Trophoblast cell (in vitro differentiated cells and primary cell): ENCODE results near the gene DOCK2.

Experiments
- DNase-seq, 2 donors: peaks; one replicate each; pipeline ENCODE4 v3.0.0-alpha.2; 2016
- H2AFZ ChIP-seq: 2 replicates; pipeline ENCODE4 v1.6.1; 2013; ENCODE audit warnings: low read length, moderate library complexity, mild to moderate bottlenecking; ENCODE audit not compliant: insufficient read depth, poor library complexity
- H2AK5ac ChIP-seq: 2 replicates; pipeline ENCODE4 v1.6.1; 2013; ENCODE audit warnings: mild to moderate bottlenecking, low read length
- H2BK120ac ChIP-seq: 2 replicates; pipeline ENCODE4 v1.6.1; 2013; ENCODE audit warnings: low read length, mild to moderate bottlenecking, moderate library complexity; ENCODE audit not compliant: insufficient read depth, poor library complexity
- H2BK12ac ChIP-seq: 2 replicates; pipeline ENCODE4 v1.6.1; 2013; ENCODE audit warnings: mild to moderate bottlenecking, low read length, moderate library complexity
- H2BK5ac ChIP-seq: 2 replicates; pipeline ENCODE4 v1.6.1; 2013; ENCODE audit warnings: low read length, low read depth, moderate library complexity, mild to moderate bottlenecking; ENCODE audit not compliant: poor library complexity
- H3K14ac ChIP-seq: 2 replicates; pipeline ENCODE4 v1.6.1; 2013; ENCODE audit warnings: mild to moderate bottlenecking, low read length
- H3K18ac ChIP-seq: 2 replicates; pipeline ENCODE4 v1.6.1; 2013; ENCODE audit warnings: mild to moderate bottlenecking, low read length
- H3K23ac ChIP-seq: 2 replicates; pipeline ENCODE4 v1.6.1; 2013; ENCODE audit warnings: low read length
- H3K27ac ChIP-seq: 2 replicates; pipeline ENCODE4 v1.5.1; 2013; ENCODE audit warnings: low read depth, mild to moderate bottlenecking, inconsistent platforms, low read length, moderate library complexity
- H3K27me3 ChIP-seq: 2 replicates; pipeline ENCODE4 v1.6.1; 2013; ENCODE audit warnings: inconsistent platforms, mild to moderate bottlenecking, low read length, moderate library complexity; ENCODE audit not compliant: insufficient read depth
- H3K36me3 ChIP-seq, 2 experiments: 1 replicate in 1 of 2; 2 replicates in 1 of 2; pipeline ENCODE4 v1.6.1; 2013; ENCODE audit warnings: low read length in 2 of 2, mild to moderate bottlenecking in 2 of 2, moderate library complexity in 1 of 2; ENCODE audit not compliant: insufficient read depth in 2 of 2, control insufficient read depth in 1 of 2
- H3K4ac ChIP-seq: 2 replicates; pipeline ENCODE4 v1.6.1; 2013; ENCODE audit warnings: low read depth, mild to moderate bottlenecking, low read length, moderate library complexity
- H3K4me1 ChIP-seq, 2 experiments: 1 replicate in 1 of 2; 2 replicates in 1 of 2; pipeline ENCODE4 v1.6.1; 2013; ENCODE audit warnings: low read length in 2 of 2, mild to moderate bottlenecking in 2 of 2, moderate library complexity in 1 of 2; ENCODE audit not compliant: insufficient read depth in 2 of 2, control insufficient read depth in 1 of 2
- H3K4me2 ChIP-seq: 2 replicates; pipeline ENCODE4 v1.6.1; 2013; ENCODE audit warnings: inconsistent platforms, mild to moderate bottlenecking, low read length, moderate library complexity
- H3K4me3 ChIP-seq: 2 replicates; pipeline ENCODE4 v1.5.1; 2013; ENCODE audit warnings: mild to moderate bottlenecking, low read depth, low read length, inconsistent platforms
- H3K79me1 ChIP-seq: one replicate; pipeline ENCODE4 v1.6.1; 2013; ENCODE audit warnings: low read length
- H3K79me2 ChIP-seq: 2 replicates; pipeline ENCODE4 v1.6.1; 2013; ENCODE audit warnings: low read length, mild to moderate bottlenecking; ENCODE audit not compliant: control insufficient read depth, insufficient read depth, poor library complexity
- H3K9ac ChIP-seq: 2 replicates; pipeline ENCODE4 v1.6.1; 2013; ENCODE audit warnings: mild to moderate bottlenecking, low read length
- H3K9me3 ChIP-seq: 2 replicates; pipeline ENCODE4 v1.6.1; 2013; ENCODE audit warnings: low read depth, mild to moderate bottlenecking, control low read depth, inconsistent platforms, low read length; ENCODE audit not compliant: insufficient read depth
- H4K12ac ChIP-seq: 2 replicates; pipeline ENCODE4 v1.6.1; 2013; ENCODE audit warnings: low read depth, mild to moderate bottlenecking, low read length, moderate library complexity
- H4K8ac ChIP-seq: 2 replicates; pipeline ENCODE4 v1.6.1; 2013; ENCODE audit warnings: low read depth, mild to moderate bottlenecking, low read length, moderate library complexity
- H4K91ac ChIP-seq: one replicate; pipeline ENCODE4 v1.6.1; 2013; ENCODE audit warnings: low read depth, mild to moderate bottlenecking, low read length, moderate library complexity
- WGBS: extraction: QIAGEN DNeasy Blood & Tissue Kit; methylation state at CpG from one replicate; pipeline ENCODE4 v1.1.7; 2013; ENCODE audit warnings: missing lambda C conversion rate; ENCODE audit not compliant: insufficient read length, insufficient coverage; ENCODE audit errors: extremely low coverage; 5-methylcytosine and 5-hydroxymethylcytosine counted together

DOCK2 gene

GRCh38 chr5:169901896-169902295 lies 264.8 kb downstream of the DOCK2 start:
- no peaks in the 10 kb centered on the region for H3K4me1 ChIP-seq
- H3K4me2 ChIP-seq, result no peak overlapping the region
- H2AK5ac ChIP-seq, result no peak overlapping the region
- H3K27ac ChIP-seq, result no peak overlapping the region
- H2BK120ac ChIP-seq, result no peak overlapping the region
- WGBS, result no CpG with 5 or more reads among the region's 2 CpGs
- H3K4ac ChIP-seq, result no peak overlapping the region
- H3K79me2 ChIP-seq, result no peaks in the 10 kb centered on the region
- no peak overlapping the region for H2BK5ac ChIP-seq
- H3K36me3 ChIP-seq, result no peaks in the 10 kb centered on the region
- no peaks in the 10 kb centered on the region for H3K79me1 ChIP-seq
- no peak overlapping the region for H3K18ac ChIP-seq
- no peak overlapping the region for H3K23ac ChIP-seq
- no peak overlapping the region for H3K9ac ChIP-seq
- no peak overlapping the region for H4K91ac ChIP-seq
- H4K8ac ChIP-seq, result no peak overlapping the region
- H2AFZ ChIP-seq, result no peak overlapping the region
- H3K9me3 ChIP-seq, result no peaks in the 10 kb centered on the region
- H3K27me3 ChIP-seq, result no peaks in the 10 kb centered on the region
- no peak for DNase-seq
- no peak overlapping the region for H2BK12ac ChIP-seq
- H3K14ac ChIP-seq, result no peak overlapping the region
- no peak overlapping the region for H4K12ac ChIP-seq
- H3K4me3 ChIP-seq, result no peak overlapping the region

DNA sequence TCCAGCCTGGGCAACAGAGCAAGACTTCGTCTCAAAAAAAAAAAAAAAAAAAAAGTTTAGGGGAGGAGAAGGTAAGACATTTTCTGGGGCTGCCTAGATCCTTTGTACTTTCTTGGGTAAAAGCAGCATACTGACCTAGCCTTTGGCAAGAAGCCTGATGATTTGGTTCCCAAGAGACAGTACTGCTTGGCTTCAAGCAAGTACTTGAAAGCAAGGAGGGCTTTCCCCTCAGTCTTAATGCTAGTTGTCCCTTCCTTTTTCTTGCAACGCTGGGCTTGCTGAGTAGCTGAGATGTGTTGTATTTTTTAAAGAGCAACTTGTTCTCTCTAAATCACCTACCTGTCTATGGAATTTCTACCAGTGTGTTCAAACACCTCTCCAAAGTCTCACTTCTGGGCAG lies 267.0 kb downstream of the DOCK2 start:
- H3K23ac ChIP-seq, result no peak overlapping the region
- no peak overlapping the region for H3K14ac ChIP-seq
- no peak overlapping the region for H4K91ac ChIP-seq
- no peak overlapping the region for H3K18ac ChIP-seq
- H2BK12ac ChIP-seq, result no peak overlapping the region
- H3K4me1 ChIP-seq, result no peaks in the 10 kb centered on the region
- H2AK5ac ChIP-seq, result no peak overlapping the region
- H3K4me3 ChIP-seq, result no peak overlapping the region
- H3K9me3 ChIP-seq, result no peaks in the 10 kb centered on the region
- H3K27me3 ChIP-seq, result no peaks in the 10 kb centered on the region
- no peak for DNase-seq
- no peaks in the 10 kb centered on the region for H3K36me3 ChIP-seq
- H3K79me2 ChIP-seq, result no peaks in the 10 kb centered on the region
- H4K8ac ChIP-seq, result no peak overlapping the region
- no peak overlapping the region for H3K4ac ChIP-seq
- H3K79me1 ChIP-seq, result no peaks in the 10 kb centered on the region
- H2BK120ac ChIP-seq, result no peak overlapping the region
- H4K12ac ChIP-seq, result no peak overlapping the region
- no peak overlapping the region for H3K4me2 ChIP-seq
- no peak overlapping the region for H2BK5ac ChIP-seq
- no peak overlapping the region for H2AFZ ChIP-seq
- H3K9ac ChIP-seq, result no peak overlapping the region
- no peak overlapping the region for H3K27ac ChIP-seq
- no CpG with 5 or more reads among the region's 2 CpGs for WGBS

DNA sequence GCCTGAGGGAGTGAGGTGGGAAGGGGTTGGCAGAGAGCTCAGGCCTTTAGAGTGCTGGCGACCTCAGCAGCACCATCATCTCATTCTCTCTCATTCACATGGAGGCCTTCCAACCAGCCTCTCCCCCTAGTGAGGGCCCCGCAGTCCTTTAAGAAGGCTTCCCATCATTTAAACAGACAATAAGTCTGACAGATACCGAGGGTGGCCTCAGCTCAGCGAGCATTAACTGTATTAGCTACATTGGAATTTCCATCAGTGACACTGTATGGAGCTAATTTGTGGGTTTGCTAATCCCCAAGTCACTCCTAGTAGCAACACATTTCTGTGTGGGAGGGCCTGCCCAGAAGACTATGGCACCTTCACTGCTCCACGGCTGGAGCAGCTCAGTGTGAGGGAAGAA lies 267.4 kb downstream of the DOCK2 start:
- H2AK5ac ChIP-seq, result no peak overlapping the region
- H3K27ac ChIP-seq, result no peak overlapping the region
- no peak overlapping the region for H3K23ac ChIP-seq
- H4K91ac ChIP-seq, result no peak overlapping the region
- no peaks in the 10 kb centered on the region for H3K36me3 ChIP-seq
- no CpG with 5 or more reads among the region's 5 CpGs for WGBS
- H3K27me3 ChIP-seq, result no peaks in the 10 kb centered on the region
- no peak overlapping the region for H3K14ac ChIP-seq
- no peak overlapping the region for H2BK5ac ChIP-seq
- no peaks in the 10 kb centered on the region for H3K79me2 ChIP-seq
- H3K9ac ChIP-seq, result no peak overlapping the region
- no peaks in the 10 kb centered on the region for H3K4me1 ChIP-seq
- H3K79me1 ChIP-seq, result no peaks in the 10 kb centered on the region
- no peaks in the 10 kb centered on the region for H3K9me3 ChIP-seq
- H4K8ac ChIP-seq, result no peak overlapping the region
- no peak overlapping the region for H3K4me3 ChIP-seq
- no peak for DNase-seq
- no peak overlapping the region for H2BK12ac ChIP-seq
- no peak overlapping the region for H3K4ac ChIP-seq
- H3K18ac ChIP-seq, result no peak overlapping the region
- H2BK120ac ChIP-seq, result no peak overlapping the region
- H4K12ac ChIP-seq, result no peak overlapping the region
- no peak overlapping the region for H2AFZ ChIP-seq
- H3K4me2 ChIP-seq, result no peak overlapping the region

DNA sequence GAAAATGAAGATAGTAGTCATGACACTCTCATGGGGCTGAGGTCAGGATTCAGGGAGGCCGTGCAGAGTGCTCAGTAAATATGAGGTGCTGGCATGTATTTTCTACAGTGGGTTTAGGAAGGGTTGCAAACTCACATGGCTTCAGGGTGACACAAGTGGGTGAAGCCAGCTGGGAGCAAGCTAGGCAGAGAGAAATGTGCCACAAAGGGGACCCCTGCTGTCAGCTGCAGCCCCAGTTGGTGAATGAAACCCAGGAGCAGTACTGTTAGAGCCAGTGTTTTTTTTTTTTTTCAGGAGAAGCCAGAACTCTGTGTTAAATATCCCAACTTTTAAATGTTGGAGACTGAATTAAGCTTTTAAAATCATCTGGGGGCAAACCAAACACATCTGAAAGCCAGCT lies 267.9 kb downstream of the DOCK2 start:
- no peak overlapping the region for H3K4me2 ChIP-seq
- no peak overlapping the region for H2BK5ac ChIP-seq
- no peaks in the 10 kb centered on the region for H3K4me1 ChIP-seq
- no peak overlapping the region for H4K12ac ChIP-seq
- no peak overlapping the region for H2BK12ac ChIP-seq
- H3K79me1 ChIP-seq, result no peaks in the 10 kb centered on the region
- H3K9me3 ChIP-seq, result no peaks in the 10 kb centered on the region
- no peaks in the 10 kb centered on the region for H3K79me2 ChIP-seq
- H3K18ac ChIP-seq, result no peak overlapping the region
- no peak overlapping the region for H2AK5ac ChIP-seq
- H3K27ac ChIP-seq, result no peak overlapping the region
- H3K36me3 ChIP-seq, result no peaks in the 10 kb centered on the region
- DNase-seq, result no peak
- no peak overlapping the region for H3K4ac ChIP-seq
- H2AFZ ChIP-seq, result no peak overlapping the region
- H4K91ac ChIP-seq, result no peak overlapping the region
- H3K23ac ChIP-seq, result no peak overlapping the region
- H3K14ac ChIP-seq, result no peak overlapping the region
- no peaks in the 10 kb centered on the region for H3K27me3 ChIP-seq
- H4K8ac ChIP-seq, result no peak overlapping the region
- no peak overlapping the region for H3K4me3 ChIP-seq
- no CpG with 5 or more reads among the region's 1 CpG for WGBS
- no peak overlapping the region for H2BK120ac ChIP-seq
- H3K9ac ChIP-seq, result no peak overlapping the region
